HCT116 (cell line): ENCODE results near the gene TIMP4. TPM values are rescaled to one million over a fixed set of nuclear protein-coding genes. Genes with fewer than 3 reads are reported as not detected.

Experiments used
- ATAC-seq: fragments of 200-7000 bp; cut with Tn5 transposase; 2 replicates; pipeline ENCODE4 v1.9.1; 2020; ENCODE audit warnings: mild to moderate bottlenecking, moderate library complexity
- BruUV-seq: library from RNA; stranded (reverse); fragments of 400-500 nt; replicated peaks from 2 replicates; lab custom pipeline; 2021; lab: Mats Ljungman, UMichigan
- CTCF ChIA-PET: fragments of 300-600 bp; sonication (Branson Sonifier 250); formaldehyde crosslinking; loops from one replicate; lab custom pipeline; 2021; ENCODE audit warnings: antibody characterized with exemption; lab: Charles Lee
- POLR2A ChIA-PET: fragments of 300-600, 350-600 bp; sonication (Branson Sonifier 250); formaldehyde crosslinking; loops from one replicate; lab custom pipeline; 2021; ENCODE audit warnings: antibody characterized with exemption; lab: Charles Lee
- RAD21 ChIA-PET, 2 experiments: fragments of 300-600 bp; sonication (Branson Sonifier 250); formaldehyde crosslinking; loops; one replicate each; lab custom pipeline; 2023; ENCODE audit warnings: low total read pairs in 2 of 2; ENCODE audit not compliant: uncharacterized antibody in 2 of 2, unreplicated experiment in 2 of 2, low non-redundant PET in 1 of 2; lab: Charles Lee
- DNase-seq: peaks from one replicate; pipeline ENCODE4 v3.0.0-alpha.2; 2010; ENCODE audit warnings: low read depth, low spot score
- H2AFZ ChIP-seq: fragments of 200-600 bp; shearing (Covaris generic), sonication (generic); 2 replicates; pipeline ENCODE4 v1.6.1; 2017; ENCODE audit warnings: low read depth, mixed run types, mixed read lengths, antibody characterized with exemption, low read length; ENCODE audit not compliant: poor library complexity, severe bottlenecking
- H3K27ac ChIP-seq: 2 replicates; pipeline ENCODE4 v1.5.1; 2012; ENCODE audit warnings: low read depth, low read length
- H3K27me3 ChIP-seq: fragments of 200-600 bp; sonication (generic); 2 replicates; pipeline ENCODE4 v1.6.1; 2016; ENCODE audit warnings: mixed run types, low read length, mixed read lengths; ENCODE audit not compliant: insufficient read depth
- H3K36me3 ChIP-seq, 2 experiments: fragments of 200-500 bp in 1 of 2; fragments of 200-600 bp in 1 of 2; sonication (Bioruptor generic) in 1 of 2; sonication (generic) in 1 of 2; 2 replicates each; pipeline versions ENCODE4 v1.5.1 to v1.6.1; 2014 to 2016; ENCODE audit warnings: low read length in 2 of 2, inconsistent platforms in 1 of 2, mixed read lengths in 1 of 2, mixed run types in 1 of 2; ENCODE audit not compliant: insufficient read depth in 2 of 2, control insufficient read depth in 1 of 2
- H3K4me1 ChIP-seq, 2 experiments: fragments of 200-600 bp in 1 of 2; sonication (generic) in 1 of 2; 2 replicates each; pipeline versions ENCODE4 v1.5.1 to v1.6.1; 2012 to 2017; ENCODE audit warnings: low read length in 2 of 2, inconsistent platforms in 1 of 2, mild to moderate bottlenecking in 1 of 2, mixed read lengths in 1 of 2, mixed run types in 1 of 2, moderate library complexity in 1 of 2; ENCODE audit not compliant: insufficient read depth in 2 of 2, control insufficient read depth in 1 of 2
- H3K4me2 ChIP-seq: fragments of 200-600 bp; sonication (generic); 2 replicates; pipeline ENCODE4 v1.6.1; 2017; ENCODE audit warnings: mixed run types, low read length, mixed read lengths
- H3K4me3 ChIP-seq, 2 experiments: fragments of 200-600 bp in 1 of 2; sonication (generic) in 1 of 2; replicated peaks in 1 of 2; 2 replicates each; pipeline ENCODE4 v1.5.1; 2011 to 2016; ENCODE audit warnings: low read length in 2 of 2, control low read depth in 1 of 2, low read depth in 1 of 2, mild to moderate bottlenecking in 1 of 2, mixed read lengths in 1 of 2, mixed run types in 1 of 2
- H3K79me2 ChIP-seq: fragments of 200-600 bp; sonication (generic); 2 replicates; pipeline ENCODE4 v1.6.1; 2017; ENCODE audit warnings: mild to moderate bottlenecking, mixed run types, low read length, moderate library complexity, mixed read lengths; ENCODE audit not compliant: insufficient read depth
- H3K9ac ChIP-seq: fragments of 200-600 bp; sonication (generic); 2 replicates; pipeline ENCODE4 v1.6.1; 2016; ENCODE audit warnings: low read length, mixed read lengths
- H3K9me2 ChIP-seq: fragments of 200-600 bp; sonication (generic), shearing (Covaris generic); 2 replicates; pipeline ENCODE4 v1.6.1; 2017; ENCODE audit warnings: mixed run types, mild to moderate bottlenecking, moderate library complexity; ENCODE audit not compliant: insufficient read depth
- H3K9me3 ChIP-seq, 2 experiments: fragments of 200-500 bp in 1 of 2; fragments of 200-600 bp in 1 of 2; sonication (Bioruptor generic) in 1 of 2; sonication (generic) in 1 of 2; 2 replicates each; pipeline ENCODE4 v1.6.1; 2014 to 2017; ENCODE audit warnings: low read length in 2 of 2, mixed read lengths in 2 of 2, inconsistent platforms in 1 of 2, low read depth in 1 of 2, mild to moderate bottlenecking in 1 of 2, mixed run types in 1 of 2, moderate library complexity in 1 of 2; ENCODE audit not compliant: control insufficient read depth in 1 of 2, insufficient read depth in 1 of 2
- H4K20me1 ChIP-seq: fragments of 200-600 bp; sonication (generic), shearing (Covaris generic); 2 replicates; pipeline ENCODE4 v1.6.1; 2017; ENCODE audit warnings: mixed run types, mild to moderate bottlenecking, moderate library complexity; ENCODE audit not compliant: insufficient read depth
- EGR1 ChIP-seq: IDR thresholded peaks from 2 replicates; pipeline ENCODE4 v1.6.1; 2012; ENCODE audit warnings: low read depth
- SP1 ChIP-seq: IDR thresholded peaks from 2 replicates; pipeline ENCODE4 v1.6.1; 2012; ENCODE audit warnings: low read depth
- YY1 ChIP-seq: IDR thresholded peaks from 2 replicates; pipeline ENCODE4 v1.6.1; 2011; ENCODE audit warnings: low read length, low read depth, moderate library complexity, mild to moderate bottlenecking; ENCODE audit not compliant: insufficient replicate concordance; ENCODE audit errors: extremely low read depth
- ZFX ChIP-seq: fragments of 450-650 bp; IDR thresholded peaks from 2 replicates; pipeline ENCODE4 v1.6.1; 2017
- intact Hi-C: fragments of 100-400 bp; cut with micrococcal nuclease; formaldehyde crosslinking; loops from 2 replicates; pipeline ENCODE4 v1.10.0; 2022
- total RNA-seq: library from RNA; stranded (reverse); gene quantifications from one replicate; pipeline ENCODE4 v1.2.1, GENCODE V29; 2021; ENCODE audit not compliant: unreplicated experiment

Gene TIMP4
- total RNA-seq, 1 experiment from 2014 or later = not detected

DNA sequence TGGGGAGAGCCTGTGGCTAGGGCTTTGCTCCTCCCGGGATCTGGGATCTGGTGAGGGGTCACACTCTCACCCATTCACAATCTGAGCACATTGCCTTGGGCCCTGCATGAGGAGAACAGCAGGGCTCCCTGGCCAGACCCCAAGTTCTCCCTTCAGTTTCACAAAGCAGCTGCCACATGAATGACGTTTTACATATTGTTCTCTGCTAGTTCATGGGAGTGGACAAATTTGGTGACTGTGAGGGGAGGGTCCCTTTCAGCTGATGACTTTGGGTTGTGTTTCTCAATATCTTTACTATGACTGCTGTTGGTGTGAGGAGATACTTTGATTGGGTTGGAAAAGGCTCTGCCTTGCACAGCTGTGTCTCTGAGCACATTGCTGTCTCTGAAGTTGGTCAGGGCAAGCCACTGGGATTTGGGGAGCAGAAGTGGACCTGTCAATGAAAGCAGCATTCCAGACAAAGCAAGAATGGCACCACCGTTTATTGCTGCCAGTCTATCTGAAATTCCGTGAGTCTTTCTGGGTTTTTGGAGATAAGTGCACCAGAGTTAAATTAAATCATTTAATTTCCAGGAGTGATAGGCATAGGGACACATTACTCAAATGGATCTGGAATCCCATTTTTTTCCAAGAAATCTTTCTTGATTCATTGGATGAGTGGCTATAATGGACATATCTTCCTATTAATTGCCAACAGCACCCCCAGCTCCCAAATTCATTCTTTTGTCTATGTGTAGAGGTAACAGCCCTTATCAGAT, 10.3 kb downstream of the TIMP4 start:
- H3K4me3 ChIP-seq = no peak overlapping the region
- no peaks in the 10 kb centered on the region for H3K79me2 ChIP-seq
- POLR2A ChIA-PET = no interaction called here
- DNase-seq = no peak
- H3K27ac ChIP-seq = no peak overlapping the region
- no peaks in the 10 kb centered on the region for H3K9me3 ChIP-seq
- no peak for ATAC-seq
- no peak overlapping the region for H2AFZ ChIP-seq
- no peaks in the 10 kb centered on the region for H3K27me3 ChIP-seq
- H3K4me1 ChIP-seq = peaks cover 0 to 7% of the 10 kb centered on the region in 2 experiments; a peak in 1 of 4 replicates
- no peaks in the 10 kb centered on the region for H3K9me2 ChIP-seq
- TF ChIP-seq ZFX (no peak), EGR1 (no peak), YY1 (no peak)
- CTCF ChIA-PET = no interaction called here
- intact Hi-C loops = no loop called here
- H3K4me2 ChIP-seq = no peak overlapping the region
- RAD21 ChIA-PET = no interaction called here
- H3K9ac ChIP-seq = no peak overlapping the region
- no peaks in the 10 kb centered on the region for H4K20me1 ChIP-seq
- BruUV-seq = no TSS peak
- H3K36me3 ChIP-seq = no peaks in the 10 kb centered on the region

DNA sequence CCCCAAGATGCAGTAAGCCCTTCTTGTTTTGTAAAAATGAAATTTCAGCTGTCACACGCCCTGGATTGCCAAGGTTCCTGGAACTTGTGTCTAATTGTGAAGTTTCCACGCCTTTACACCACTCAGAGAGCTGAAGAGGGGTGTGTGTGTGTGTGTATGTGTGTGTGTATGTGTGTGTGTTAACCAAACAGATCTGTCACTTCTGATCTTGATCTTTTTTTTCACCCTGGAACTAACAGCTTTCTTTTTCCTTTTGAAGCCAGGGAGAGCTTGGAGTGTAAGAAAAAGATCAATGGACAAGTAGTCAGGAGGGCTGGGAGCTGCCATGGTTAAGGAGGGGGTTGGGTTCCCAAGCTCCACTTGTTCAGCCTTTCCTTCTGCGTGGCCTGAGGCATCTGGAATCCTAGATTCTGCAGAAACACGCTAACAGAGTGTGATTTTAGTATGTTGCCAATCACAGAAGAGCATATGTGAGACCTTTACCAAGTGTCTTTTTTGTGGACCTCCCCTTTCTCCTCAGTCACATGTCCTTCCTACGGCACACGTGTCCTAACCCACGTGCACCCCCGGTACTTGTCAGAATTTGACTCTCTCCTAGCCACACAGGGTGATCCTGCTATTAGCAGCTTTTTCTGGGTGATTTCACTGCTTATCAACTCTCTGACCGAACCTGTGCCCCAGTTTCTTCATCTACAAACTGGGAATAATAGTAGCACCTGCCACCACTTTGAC, 11.5 kb downstream of the TIMP4 start:
- no peak overlapping the region for H3K4me3 ChIP-seq
- H3K4me1 ChIP-seq = peaks cover 0 to 7% of the 10 kb centered on the region in 2 experiments; a peak in 1 of 4 replicates
- ChIA-PET POLR2A (no interaction called here), RAD21 (no interaction called here), CTCF (no interaction called here)
- no peaks in the 10 kb centered on the region for H3K36me3 ChIP-seq
- H3K4me2 ChIP-seq = no peak overlapping the region
- H3K9me2 ChIP-seq = no peaks in the 10 kb centered on the region
- no peaks in the 10 kb centered on the region for H3K79me2 ChIP-seq
- H2AFZ ChIP-seq = no peak overlapping the region
- H3K27ac ChIP-seq = no peak overlapping the region
- no peaks in the 10 kb centered on the region for H3K27me3 ChIP-seq
- TF ChIP-seq SP1 = no peak
- no peaks in the 10 kb centered on the region for H3K9me3 ChIP-seq
- intact Hi-C loops = no loop called here
- DNase-seq = no peak
- no peaks in the 10 kb centered on the region for H4K20me1 ChIP-seq
- no peak for ATAC-seq
- no peak overlapping the region for H3K9ac ChIP-seq
- BruUV-seq = no TSS peak
